ENCODE measurements around the gene THRB.

The THRB gene

DNA sequence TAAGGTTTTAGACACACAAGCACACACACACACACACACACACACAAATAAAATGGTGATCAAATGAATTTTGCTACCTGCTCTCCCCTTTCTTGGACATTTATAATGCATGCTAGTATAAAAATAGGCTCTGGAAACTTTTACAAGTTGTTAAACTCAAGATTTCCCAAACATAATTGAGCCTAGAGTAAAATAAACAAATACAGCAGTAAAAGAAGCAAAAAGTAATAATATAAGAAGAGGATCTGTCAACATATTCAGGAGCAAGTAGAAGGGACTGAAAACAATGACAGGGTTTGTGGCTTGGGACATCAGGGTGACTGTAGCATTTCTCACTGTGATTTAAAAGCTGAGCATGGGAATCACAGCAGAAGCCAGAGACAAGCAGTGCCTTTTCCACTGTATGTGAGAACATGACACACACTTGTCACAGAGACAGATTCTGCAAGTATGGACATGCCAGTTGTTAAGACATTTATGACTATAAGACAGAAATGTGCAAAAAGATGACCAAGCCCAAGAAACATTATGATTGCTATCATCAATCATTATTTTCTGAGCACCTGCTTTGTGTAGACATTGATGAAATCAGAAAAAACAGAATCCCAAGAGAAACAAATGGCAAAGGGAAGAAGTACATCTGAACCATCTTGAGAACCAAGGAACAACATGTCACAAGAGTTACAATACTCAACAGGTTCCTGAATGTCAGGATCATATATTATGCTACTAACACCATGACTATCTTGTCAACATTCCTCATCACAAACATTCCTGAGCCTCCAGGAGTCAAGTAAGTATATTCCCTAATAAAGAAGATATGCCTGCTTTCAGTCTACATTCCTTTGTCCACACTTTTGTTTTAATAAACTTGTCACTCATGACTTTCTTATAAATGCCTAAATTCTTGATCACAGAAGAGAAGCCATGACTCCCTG is 7.1 kb downstream of the THRB start:
- no peak for DNase-seq (ENCODE audit: low spot score)
- no peak overlapping the region for H3K27ac ChIP-seq
- TF ChIP-seq, protein P1, sequence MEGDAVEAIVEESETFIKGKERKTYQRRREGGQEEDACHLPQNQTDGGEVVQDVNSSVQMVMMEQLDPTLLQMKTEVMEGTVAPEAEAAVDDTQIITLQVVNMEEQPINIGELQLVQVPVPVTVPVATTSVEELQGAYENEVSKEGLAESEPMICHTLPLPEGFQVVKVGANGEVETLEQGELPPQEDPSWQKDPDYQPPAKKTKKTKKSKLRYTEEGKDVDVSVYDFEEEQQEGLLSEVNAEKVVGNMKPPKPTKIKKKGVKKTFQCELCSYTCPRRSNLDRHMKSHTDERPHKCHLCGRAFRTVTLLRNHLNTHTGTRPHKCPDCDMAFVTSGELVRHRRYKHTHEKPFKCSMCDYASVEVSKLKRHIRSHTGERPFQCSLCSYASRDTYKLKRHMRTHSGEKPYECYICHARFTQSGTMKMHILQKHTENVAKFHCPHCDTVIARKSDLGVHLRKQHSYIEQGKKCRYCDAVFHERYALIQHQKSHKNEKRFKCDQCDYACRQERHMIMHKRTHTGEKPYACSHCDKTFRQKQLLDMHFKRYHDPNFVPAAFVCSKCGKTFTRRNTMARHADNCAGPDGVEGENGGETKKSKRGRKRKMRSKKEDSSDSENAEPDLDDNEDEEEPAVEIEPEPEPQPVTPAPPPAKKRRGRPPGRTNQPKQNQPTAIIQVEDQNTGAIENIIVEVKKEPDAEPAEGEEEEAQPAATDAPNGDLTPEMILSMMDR (IDR thresholded peaks at IDR 0.05), result no peak
- no peak overlapping the region for H3K4me3 ChIP-seq

DNA sequence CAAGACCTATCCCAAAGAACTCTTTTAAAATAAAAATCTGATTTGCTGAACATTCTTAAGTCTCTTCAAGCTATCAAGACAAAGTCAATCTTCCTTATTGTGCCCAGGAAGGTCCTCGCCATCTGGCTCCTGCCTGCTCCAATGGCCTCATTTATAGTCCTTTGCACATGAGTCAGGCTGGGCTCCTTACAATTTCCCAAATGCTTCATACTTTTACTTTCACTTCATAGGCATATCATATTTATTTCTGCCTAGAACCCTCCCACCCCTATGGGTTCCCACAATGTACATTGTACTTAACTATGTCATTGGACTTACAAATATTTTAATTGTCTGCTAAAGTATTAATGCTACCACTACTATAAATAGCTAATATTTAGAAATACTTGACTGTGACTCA is 9.1 kb downstream of the THRB start:
- H3K27ac ChIP-seq, result no peak overlapping the region
- H3K4me3 ChIP-seq, result peak overlapping the region; percentile 4
- TF ChIP-seq, protein P1 (IDR thresholded peaks at IDR 0.05), result no peak
- no peak for DNase-seq (ENCODE audit: low spot score)

GRCh38 chr3:24483873-24484272 is 10.8 kb downstream of the THRB start:
- TF ChIP-seq, protein P1 (IDR thresholded peaks at IDR 0.05), result no peak
- Histone ChIP-seq H3K27ac (no peak overlapping the region), H3K4me3 (no peak overlapping the region)
- no peak for DNase-seq (ENCODE audit: low spot score)

- no peak for DNase-seq (ENCODE audit: low spot score)
- Histone ChIP-seq H3K4me3 (no peak overlapping the region), H3K27ac (no peak overlapping the region)
- TF ChIP-seq, protein P1 (IDR thresholded peaks at IDR 0.05), result no peak
Observed at GRCh38 chr3:24482096-24482705, 12.4 kb downstream of the THRB start.

GRCh38 chr3:24481193-24481592 is 13.5 kb downstream of the THRB start:
- no peak for DNase-seq (ENCODE audit: low spot score)
- TF ChIP-seq, protein P1 (IDR thresholded peaks at IDR 0.05), result no peak
- Histone ChIP-seq H3K4me3 (no peak overlapping the region), H3K27ac (no peak overlapping the region)

DNA sequence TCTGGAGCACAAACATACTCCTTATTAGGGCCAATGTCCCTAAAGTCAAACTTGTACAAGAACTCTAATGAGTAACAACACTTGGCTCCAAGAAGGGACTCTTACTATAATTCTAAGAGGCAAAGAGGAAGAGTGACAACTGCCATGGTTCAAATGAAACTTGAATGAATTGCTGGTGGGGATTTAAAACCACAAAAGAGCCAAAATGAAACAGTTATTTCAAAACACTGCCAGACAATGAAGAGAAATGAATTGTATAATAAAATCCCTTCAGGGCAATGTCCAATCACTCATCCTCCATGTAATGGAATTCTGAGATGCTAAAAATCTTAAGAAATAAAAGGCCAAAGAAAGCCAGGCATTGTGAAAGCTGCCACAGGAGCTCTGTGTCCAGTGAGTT is 14.2 kb downstream of the THRB start:
- Histone ChIP-seq H3K27ac (peak overlapping the region in 1 of 2 donors; percentile 72), H3K4me3 (no peak overlapping the region)
- no peak for DNase-seq (ENCODE audit: low spot score)
- TF ChIP-seq, protein P1 (IDR thresholded peaks at IDR 0.05), result no peak

Data from coronary artery (tissue), 2 donors.